Measurements from ENCODE around the gene KCNAB1.

DNA sequence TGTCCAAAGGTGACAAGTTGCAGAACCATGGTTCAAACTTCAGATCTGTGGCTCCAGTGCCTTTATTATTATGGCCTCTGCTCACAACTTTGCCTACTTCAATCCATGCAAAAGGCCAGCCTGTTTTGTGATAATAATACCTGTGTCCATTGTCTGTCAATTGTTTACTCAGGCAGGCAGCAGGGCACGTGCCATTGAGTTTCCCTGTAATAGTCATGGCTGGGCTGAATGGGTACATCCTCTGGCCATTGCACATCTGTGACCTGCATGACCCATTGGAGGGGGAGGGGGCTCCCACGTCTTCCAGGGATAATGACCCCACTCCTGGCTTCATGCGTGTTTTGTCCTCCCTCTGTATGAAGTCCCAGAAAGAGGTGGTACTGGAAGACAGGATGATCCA lies 219.1 kb downstream of the KCNAB1 start:
- TF ChIP-seq, protein P1, sequence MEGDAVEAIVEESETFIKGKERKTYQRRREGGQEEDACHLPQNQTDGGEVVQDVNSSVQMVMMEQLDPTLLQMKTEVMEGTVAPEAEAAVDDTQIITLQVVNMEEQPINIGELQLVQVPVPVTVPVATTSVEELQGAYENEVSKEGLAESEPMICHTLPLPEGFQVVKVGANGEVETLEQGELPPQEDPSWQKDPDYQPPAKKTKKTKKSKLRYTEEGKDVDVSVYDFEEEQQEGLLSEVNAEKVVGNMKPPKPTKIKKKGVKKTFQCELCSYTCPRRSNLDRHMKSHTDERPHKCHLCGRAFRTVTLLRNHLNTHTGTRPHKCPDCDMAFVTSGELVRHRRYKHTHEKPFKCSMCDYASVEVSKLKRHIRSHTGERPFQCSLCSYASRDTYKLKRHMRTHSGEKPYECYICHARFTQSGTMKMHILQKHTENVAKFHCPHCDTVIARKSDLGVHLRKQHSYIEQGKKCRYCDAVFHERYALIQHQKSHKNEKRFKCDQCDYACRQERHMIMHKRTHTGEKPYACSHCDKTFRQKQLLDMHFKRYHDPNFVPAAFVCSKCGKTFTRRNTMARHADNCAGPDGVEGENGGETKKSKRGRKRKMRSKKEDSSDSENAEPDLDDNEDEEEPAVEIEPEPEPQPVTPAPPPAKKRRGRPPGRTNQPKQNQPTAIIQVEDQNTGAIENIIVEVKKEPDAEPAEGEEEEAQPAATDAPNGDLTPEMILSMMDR (IDR thresholded peaks at IDR 0.05; ENCODE audit: extremely low read depth in 1 of 2, insufficient read depth in 1 of 2, low read depth in 1 of 2, low read length in 2 of 2) = no peak
- TF ChIP-seq POLR2AphosphoS5 (IDR thresholded peaks at IDR 0.05; ENCODE audit: insufficient read depth, low read depth, low read length) = no peak

All from endothelial cell of umbilical vein (primary cell).